Skin epidermis (tissue), 12 donors: ENCODE data around the gene SLC37A2.

Experiments used
- H3K27ac ChIP-seq, 21 experiments: fragments of 200-600 bp; sonication (generic) in 11 of 21; one replicate each; pipeline ENCODE4 v1.5.0; 2020; ENCODE audit warnings: mild to moderate bottlenecking in 3 of 21, inconsistent platforms in 2 of 21, moderate library complexity in 2 of 21
- H3K4me3 ChIP-seq, 7 experiments: fragments of 200-600 bp; sonication (generic) in 2 of 7; one replicate each; pipeline ENCODE4 v1.5.0; 2020; ENCODE audit warnings: inconsistent platforms in 2 of 7, mild to moderate bottlenecking in 2 of 7, moderate library complexity in 1 of 7

Gene SLC37A2

DNA sequence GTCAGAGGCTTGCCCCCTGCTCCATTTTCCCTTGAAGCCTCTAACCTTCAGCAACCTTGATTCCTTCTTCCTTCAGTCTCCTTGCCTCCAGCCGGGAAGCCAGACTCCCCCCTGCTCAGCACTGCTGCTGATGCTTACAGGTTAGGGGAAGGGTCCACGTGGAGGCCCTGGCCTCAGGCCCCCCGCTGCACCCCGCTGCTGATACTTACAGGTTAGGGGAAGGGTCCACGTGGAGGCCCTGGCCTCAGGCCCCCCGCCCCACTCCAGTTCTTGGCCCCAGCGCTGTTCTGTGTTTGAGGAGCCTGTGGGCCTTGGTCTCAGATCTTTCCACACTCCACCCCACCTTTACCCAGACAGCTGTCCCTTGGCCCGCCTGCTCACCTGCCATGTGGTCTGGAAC is 75.9 kb downstream of the SLC37A2 start:
- Histone ChIP-seq H3K27ac (no peak overlapping the region), H3K4me3 (no peak overlapping the region)

DNA sequence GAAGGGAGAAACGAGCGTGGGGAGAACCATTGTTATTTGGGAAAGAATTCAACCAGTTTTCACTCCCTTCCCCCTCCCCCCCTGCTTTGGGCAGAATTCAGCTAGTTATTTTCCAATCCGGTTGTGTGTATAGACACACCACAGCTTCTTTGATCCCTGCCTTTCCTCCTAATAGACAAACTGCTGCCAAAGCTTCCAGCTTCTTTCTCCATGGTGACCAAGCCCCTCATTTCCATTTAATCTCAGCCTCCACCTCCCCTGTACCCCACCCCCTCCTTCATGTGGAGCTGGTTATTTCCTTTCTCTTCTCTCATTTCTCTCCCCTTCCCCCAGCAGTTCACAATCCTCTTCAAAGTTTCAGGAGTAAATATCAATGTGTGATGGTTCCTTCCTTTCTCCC is 76.7 kb downstream of the SLC37A2 start:
- Histone ChIP-seq H3K4me3 (no peak overlapping the region), H3K27ac (no peak overlapping the region)
